Measurements from ENCODE around the gene BOC. TPM values are rescaled to one million over a fixed set of nuclear protein-coding genes. Genes with fewer than 3 reads are reported as not detected.
A peak's percentile ranks its signal among the peaks of the same experiment; 100 is the strongest.

BOC gene
- polyA plus RNA-seq, 2 donors: 26.6 to 29.6 TPM

DNA sequence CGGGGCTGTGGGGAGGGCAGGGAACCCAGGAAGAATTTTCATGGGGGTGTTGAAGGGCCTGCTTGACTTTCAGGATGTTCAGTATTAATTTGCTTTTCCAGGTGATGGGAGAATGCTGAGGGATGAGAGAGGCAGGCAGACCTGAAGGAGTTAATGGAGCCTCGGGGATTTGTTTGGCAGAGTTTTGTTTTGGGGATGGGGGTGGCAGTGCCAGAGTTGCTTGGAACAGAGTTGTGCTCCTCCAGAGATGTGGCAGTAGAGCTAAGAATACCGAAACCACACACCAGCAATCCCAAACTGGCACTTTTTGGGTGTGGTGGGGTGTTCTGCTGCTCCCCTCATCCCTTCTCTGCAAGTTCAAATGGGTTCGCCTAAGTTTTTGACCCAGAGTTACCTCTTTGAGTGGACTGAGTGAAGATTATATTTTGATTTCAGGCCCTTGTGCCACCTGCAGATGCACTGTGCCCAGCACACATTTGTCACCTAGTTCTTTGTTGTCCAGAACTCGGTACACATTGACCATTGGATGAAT lies 1.6 kb downstream of the BOC start:
- Histone ChIP-seq H3K4me1 (ENCODE audit: control insufficient read depth in 2 of 2, insufficient read depth in 2 of 2, low read length in 1 of 2) (peaks cover 0 to under 1% of the 10 kb centered on the region in 2 donors), H3K27ac (ENCODE audit: low read depth in 2 of 2, low read length in 1 of 2) (peak overlapping the region; percentile 82 to 94), H3K36me3 (ENCODE audit: control insufficient read depth in 2 of 2, insufficient read depth in 2 of 2, low read length in 1 of 2) (no peaks in the 10 kb centered on the region), H3K27me3 (ENCODE audit: control insufficient read depth in 1 of 2, insufficient read depth in 2 of 2, low read length in 2 of 2) (peaks cover 0 to 2% of the 10 kb centered on the region in 2 donors), H3K4me3 (ENCODE audit: low read depth in 1 of 2, low read length in 2 of 2) (peak overlapping the region; percentile 84 to 86), H3K9me3 (ENCODE audit: control insufficient read depth in 2 of 2, insufficient read depth in 1 of 2, low read depth in 1 of 2, low read length in 1 of 2) (no peaks in the 10 kb centered on the region)
- 22 to 28% methylated on average over 5 of the region's 5 CpGs for WGBS, 2 donors

DNA sequence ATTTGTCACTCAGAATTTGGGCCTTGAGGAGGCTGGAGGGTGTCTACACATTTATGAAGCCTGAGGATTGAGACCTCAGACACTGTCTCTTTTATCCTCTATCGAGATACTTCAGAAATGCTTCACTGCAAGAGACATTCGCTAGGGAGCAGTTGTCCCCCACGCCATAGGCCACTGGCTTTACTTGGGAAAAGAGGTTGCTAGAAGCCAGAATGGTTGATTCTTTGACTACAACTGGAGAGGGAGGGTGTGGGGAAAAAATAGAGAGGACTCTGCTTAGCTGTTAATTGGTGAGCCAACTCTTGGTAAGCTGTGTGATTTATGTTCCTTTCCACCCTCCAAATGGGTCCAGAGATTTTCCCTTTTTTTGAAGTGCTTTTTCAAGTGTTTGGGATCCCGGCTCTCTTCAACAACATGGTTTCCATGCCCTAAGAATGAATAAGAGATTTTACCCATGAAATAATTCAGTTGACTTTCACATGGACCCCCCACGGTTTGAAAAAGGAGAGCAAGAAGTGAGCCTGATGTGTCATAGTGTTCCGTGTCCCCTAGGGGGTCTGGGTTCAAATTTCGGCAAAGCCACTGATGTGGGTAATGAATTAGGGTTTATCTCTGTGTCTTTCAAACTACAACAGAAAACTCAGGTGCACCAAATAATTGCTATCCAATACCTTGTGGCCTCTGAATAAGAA lies 2.7 kb downstream of the BOC start:
- Histone ChIP-seq H3K4me1 (ENCODE audit: control insufficient read depth in 2 of 2, insufficient read depth in 2 of 2, low read length in 1 of 2) (peaks cover 0 to 2% of the 10 kb centered on the region in 2 donors), H3K9me3 (ENCODE audit: control insufficient read depth in 2 of 2, insufficient read depth in 1 of 2, low read depth in 1 of 2, low read length in 1 of 2) (no peaks in the 10 kb centered on the region), H3K27me3 (ENCODE audit: control insufficient read depth in 1 of 2, insufficient read depth in 2 of 2, low read length in 2 of 2) (peaks cover 0 to 2% of the 10 kb centered on the region in 2 donors), H3K4me3 (ENCODE audit: low read depth in 1 of 2, low read length in 2 of 2) (peak overlapping the region in 1 of 2 donors; percentile 84), H3K27ac (ENCODE audit: low read depth in 2 of 2, low read length in 1 of 2) (peak overlapping the region; percentile 31 to 72), H3K36me3 (ENCODE audit: control insufficient read depth in 2 of 2, insufficient read depth in 2 of 2, low read length in 1 of 2) (no peaks in the 10 kb centered on the region)
- 43 to 59% methylated on average over 7 of the region's 7 CpGs for WGBS, 2 donors

DNA sequence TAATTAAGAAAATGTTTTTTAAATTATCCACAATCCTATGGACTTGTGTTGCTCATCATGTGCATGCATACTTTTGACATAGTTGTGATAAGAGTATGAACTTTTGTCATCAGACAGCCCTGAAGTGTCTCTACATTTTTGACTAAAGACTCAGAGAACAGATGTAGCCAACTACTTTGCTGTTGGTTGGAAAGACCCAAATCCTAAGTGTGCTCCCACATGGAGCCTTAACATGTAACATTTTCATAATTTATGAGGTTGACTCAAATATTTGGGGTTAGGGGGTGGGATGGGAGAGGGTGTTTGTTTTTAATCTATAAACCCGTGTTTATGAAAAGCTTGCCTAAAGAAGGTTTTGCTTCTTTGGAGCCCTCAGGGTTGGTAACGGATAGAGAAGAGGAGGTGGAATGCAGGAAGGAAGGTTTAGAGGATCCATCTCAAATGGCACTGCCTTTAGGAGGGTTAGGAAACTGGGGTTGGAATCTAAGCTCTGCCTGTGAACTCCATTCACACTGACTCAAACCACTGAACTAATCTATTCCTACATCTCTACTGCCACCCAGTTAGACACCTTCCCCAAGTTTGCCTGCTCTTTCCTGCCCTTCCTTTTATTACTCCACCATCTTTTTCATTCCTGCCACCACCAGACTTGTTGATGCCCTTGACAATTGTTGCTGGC lies 3.7 kb downstream of the BOC start:
- Histone ChIP-seq H3K4me3 (ENCODE audit: low read depth in 1 of 2, low read length in 2 of 2) (peak overlapping the region in 1 of 2 donors; percentile 84), H3K9me3 (ENCODE audit: control insufficient read depth in 2 of 2, insufficient read depth in 1 of 2, low read depth in 1 of 2, low read length in 1 of 2) (no peaks in the 10 kb centered on the region), H3K4me1 (ENCODE audit: control insufficient read depth in 2 of 2, insufficient read depth in 2 of 2, low read length in 1 of 2) (peaks cover 0 to 2% of the 10 kb centered on the region in 2 donors), H3K27ac (ENCODE audit: low read depth in 2 of 2, low read length in 1 of 2) (peak overlapping the region; percentile 7 to 61), H3K36me3 (ENCODE audit: control insufficient read depth in 2 of 2, insufficient read depth in 2 of 2, low read length in 1 of 2) (no peaks in the 10 kb centered on the region), H3K27me3 (ENCODE audit: control insufficient read depth in 1 of 2, insufficient read depth in 2 of 2, low read length in 2 of 2) (peaks cover 0 to 2% of the 10 kb centered on the region in 2 donors)
- WGBS, 2 donors: 44 to 54% methylated on average over 2 of the region's 2 CpGs

DNA sequence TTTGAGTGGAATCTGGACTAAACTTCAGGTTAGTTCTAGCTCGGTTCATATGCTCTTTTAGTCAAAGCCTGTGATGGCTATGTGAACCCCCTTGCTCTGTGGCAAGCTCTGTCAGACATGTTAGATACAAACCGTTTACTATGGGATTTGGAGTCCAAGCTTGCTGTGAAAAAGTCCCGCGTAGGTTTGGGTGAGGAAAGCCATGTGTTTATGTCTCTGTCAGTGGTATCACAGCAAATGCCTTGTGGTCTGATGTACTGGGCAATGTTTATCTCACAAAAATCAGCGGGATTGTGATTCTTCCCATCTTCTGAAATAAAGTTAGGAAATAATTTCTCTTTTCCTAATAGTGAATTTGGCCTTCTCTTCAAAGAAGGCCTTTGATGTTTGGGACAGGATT lies 5.0 kb downstream of the BOC start:
- 43 to 52% methylated on average over 5 of the region's 5 CpGs for WGBS, 2 donors

DNA sequence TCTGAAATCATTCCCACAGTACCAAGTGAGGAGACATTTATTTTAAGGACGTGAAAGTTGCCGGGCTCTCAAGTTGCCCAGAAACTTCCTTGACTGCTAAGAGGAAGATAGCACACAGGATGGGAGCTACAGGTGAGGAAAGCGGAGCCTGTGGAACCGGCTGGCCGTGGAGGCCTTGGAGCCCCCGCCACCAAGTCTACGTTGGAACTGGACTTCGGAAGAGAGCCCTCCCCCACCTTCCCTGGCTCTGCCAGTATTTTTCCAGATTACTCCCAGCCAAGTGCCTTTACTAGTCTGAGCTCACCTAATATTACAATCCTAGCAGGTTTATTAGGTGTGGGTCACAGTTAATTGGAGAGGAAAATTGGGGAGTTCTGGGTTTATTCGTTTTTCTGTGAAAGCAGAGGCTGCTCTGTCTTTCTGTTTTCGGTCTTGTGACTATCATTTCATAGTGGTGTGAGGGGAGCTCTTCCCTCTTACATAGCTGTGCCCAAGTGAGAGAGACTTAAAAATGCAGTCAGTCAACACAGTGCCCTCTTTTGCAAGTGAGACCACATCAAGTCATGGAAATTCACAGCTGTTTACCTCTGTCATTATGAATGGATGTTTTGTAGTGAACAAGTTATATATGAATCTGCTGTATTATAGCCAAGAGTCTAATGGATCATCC lies 6.8 kb downstream of the BOC start:
- no peaks in the 10 kb centered on the region for H3K9me3 ChIP-seq (ENCODE audit: control insufficient read depth in 2 of 2, insufficient read depth in 1 of 2, low read depth in 1 of 2, low read length in 1 of 2)
- WGBS, 2 donors: 61 to 73% methylated on average over 10 of the region's 10 CpGs
- H3K27ac ChIP-seq (ENCODE audit: low read depth in 2 of 2, low read length in 1 of 2): no peak overlapping the region
- H3K4me3 ChIP-seq (ENCODE audit: low read depth in 1 of 2, low read length in 2 of 2): no peak overlapping the region
- H3K27me3 ChIP-seq (ENCODE audit: control insufficient read depth in 1 of 2, insufficient read depth in 2 of 2, low read length in 2 of 2): no peaks in the 10 kb centered on the region
- H3K36me3 ChIP-seq (ENCODE audit: control insufficient read depth in 2 of 2, insufficient read depth in 2 of 2, low read length in 1 of 2): peaks cover 0 to 3% of the 10 kb centered on the region in 2 donors
- H3K4me1 ChIP-seq (ENCODE audit: control insufficient read depth in 2 of 2, insufficient read depth in 2 of 2, low read length in 1 of 2): peaks cover 0 to 2% of the 10 kb centered on the region in 2 donors

More for the DNA sequence above, 5.0 kb downstream of the BOC start:
- Histone ChIP-seq H3K4me3 (ENCODE audit: low read depth in 1 of 2, low read length in 2 of 2) (no peak overlapping the region), H3K9me3 (ENCODE audit: control insufficient read depth in 2 of 2, insufficient read depth in 1 of 2, low read depth in 1 of 2, low read length in 1 of 2) (no peaks in the 10 kb centered on the region), H3K27me3 (ENCODE audit: control insufficient read depth in 1 of 2, insufficient read depth in 2 of 2, low read length in 2 of 2) (peaks cover 0 to 2% of the 10 kb centered on the region in 2 donors), H3K4me1 (ENCODE audit: control insufficient read depth in 2 of 2, insufficient read depth in 2 of 2, low read length in 1 of 2) (peaks cover 0 to 2% of the 10 kb centered on the region in 2 donors), H3K27ac (ENCODE audit: low read depth in 2 of 2, low read length in 1 of 2) (peak overlapping the region; percentile 25 to 66), H3K36me3 (ENCODE audit: control insufficient read depth in 2 of 2, insufficient read depth in 2 of 2, low read length in 1 of 2) (no peaks in the 10 kb centered on the region)

DNA sequence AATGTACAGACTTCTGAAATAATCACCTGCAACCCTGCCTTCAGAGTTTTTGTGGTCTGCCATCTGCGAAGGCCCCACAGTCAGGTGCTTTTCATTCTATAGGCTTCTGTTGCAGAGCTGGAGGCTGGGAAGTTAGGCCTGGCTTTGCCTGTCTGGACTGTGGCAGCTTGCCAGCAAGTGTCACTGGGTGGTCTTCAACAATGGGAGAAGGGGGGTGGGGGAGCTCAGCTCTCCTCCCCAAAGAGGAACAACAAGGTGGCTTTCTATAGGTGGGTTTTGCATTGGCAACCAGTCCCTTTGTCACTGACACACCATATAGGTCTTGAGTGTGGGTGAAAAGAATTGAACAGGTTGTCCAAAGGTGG lies 7.3 kb downstream of the BOC start:
- no peaks in the 10 kb centered on the region for H3K9me3 ChIP-seq (ENCODE audit: control insufficient read depth in 2 of 2, insufficient read depth in 1 of 2, low read depth in 1 of 2, low read length in 1 of 2)
- no peak overlapping the region for H3K27ac ChIP-seq (ENCODE audit: low read depth in 2 of 2, low read length in 1 of 2)
- H3K36me3 ChIP-seq (ENCODE audit: control insufficient read depth in 2 of 2, insufficient read depth in 2 of 2, low read length in 1 of 2): peaks cover 0 to 3% of the 10 kb centered on the region in 2 donors
- H3K4me3 ChIP-seq (ENCODE audit: low read depth in 1 of 2, low read length in 2 of 2): no peak overlapping the region
- WGBS, 2 donors: 80 to 87% methylated on average over 1 of the region's 1 CpG
- H3K27me3 ChIP-seq (ENCODE audit: control insufficient read depth in 1 of 2, insufficient read depth in 2 of 2, low read length in 2 of 2): no peaks in the 10 kb centered on the region
- peaks cover 0 to 3% of the 10 kb centered on the region in 2 donors for H3K4me1 ChIP-seq (ENCODE audit: control insufficient read depth in 2 of 2, insufficient read depth in 2 of 2, low read length in 1 of 2)

DNA sequence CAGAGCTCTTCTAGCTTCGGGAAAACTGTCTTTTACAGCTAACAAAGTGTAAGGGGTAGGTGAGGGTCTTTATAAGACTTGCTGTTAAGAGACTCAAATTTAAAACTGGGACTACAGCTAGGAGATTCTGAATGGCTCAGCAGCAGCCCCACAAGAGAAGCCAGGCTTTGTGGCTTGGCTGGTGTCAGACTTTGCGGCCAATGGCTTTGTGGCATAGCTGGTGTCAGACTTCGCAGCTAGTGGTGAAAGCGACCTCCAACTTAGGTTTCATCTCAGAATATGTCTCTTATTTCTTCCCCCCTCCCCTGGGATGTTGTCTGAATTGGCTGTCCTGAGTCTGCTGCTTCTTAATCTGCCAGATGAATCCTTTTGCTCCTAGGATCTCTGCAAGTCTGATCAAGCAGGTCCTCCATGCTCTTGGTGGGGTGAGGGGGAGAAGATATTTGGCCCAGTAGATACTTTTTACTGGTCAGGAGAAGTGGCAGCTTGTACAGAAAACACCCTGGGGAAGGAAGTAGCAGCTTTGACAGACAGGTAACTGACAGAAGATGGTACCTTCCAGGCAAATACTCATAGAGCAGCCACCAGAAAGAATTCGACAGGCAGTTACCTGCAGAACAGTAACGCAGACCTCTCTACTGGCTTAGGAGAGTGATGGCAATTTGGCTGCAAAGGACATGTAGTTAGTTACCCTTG lies 8.4 kb downstream of the BOC start:
- H3K9me3 ChIP-seq (ENCODE audit: control insufficient read depth in 2 of 2, insufficient read depth in 1 of 2, low read depth in 1 of 2, low read length in 1 of 2): no peaks in the 10 kb centered on the region
- 45 to 52% methylated on average over 6 of the region's 6 CpGs for WGBS, 2 donors
- peaks cover 0 to 5% of the 10 kb centered on the region in 2 donors for H3K4me1 ChIP-seq (ENCODE audit: control insufficient read depth in 2 of 2, insufficient read depth in 2 of 2, low read length in 1 of 2)
- no peak overlapping the region for H3K4me3 ChIP-seq (ENCODE audit: low read depth in 1 of 2, low read length in 2 of 2)
- H3K27me3 ChIP-seq (ENCODE audit: control insufficient read depth in 1 of 2, insufficient read depth in 2 of 2, low read length in 2 of 2): no peaks in the 10 kb centered on the region
- peaks cover 0 to 3% of the 10 kb centered on the region in 2 donors for H3K36me3 ChIP-seq (ENCODE audit: control insufficient read depth in 2 of 2, insufficient read depth in 2 of 2, low read length in 1 of 2)
- H3K27ac ChIP-seq (ENCODE audit: low read depth in 2 of 2, low read length in 1 of 2): peak overlapping the region in 1 of 2 donors; percentile 33

DNA sequence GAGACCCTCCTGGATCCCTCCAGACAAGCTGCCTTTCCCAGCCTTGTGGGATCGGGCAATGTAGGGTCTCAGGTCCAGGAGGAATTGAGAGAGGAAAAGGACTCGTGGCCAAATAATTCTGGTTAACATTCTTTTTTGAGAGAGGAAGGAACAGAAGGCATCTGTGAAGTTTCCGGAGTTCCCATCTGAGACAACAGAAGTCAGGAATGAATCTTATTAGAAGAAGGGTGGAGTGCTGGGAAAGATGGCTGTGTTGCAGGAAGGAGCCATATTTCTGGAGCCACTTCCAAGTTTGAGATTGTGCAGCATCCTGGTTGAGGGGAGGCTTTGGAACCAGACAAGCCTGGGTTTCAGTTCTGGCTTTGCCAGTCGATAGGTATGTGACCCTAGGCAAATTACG lies 9.4 kb downstream of the BOC start:
- Histone ChIP-seq H3K4me1 (ENCODE audit: control insufficient read depth in 2 of 2, insufficient read depth in 2 of 2, low read length in 1 of 2) (peaks cover 0 to 5% of the 10 kb centered on the region in 2 donors), H3K27ac (ENCODE audit: low read depth in 2 of 2, low read length in 1 of 2) (no peak overlapping the region), H3K9me3 (ENCODE audit: control insufficient read depth in 2 of 2, insufficient read depth in 1 of 2, low read depth in 1 of 2, low read length in 1 of 2) (no peaks in the 10 kb centered on the region), H3K4me3 (ENCODE audit: low read depth in 1 of 2, low read length in 2 of 2) (no peak overlapping the region), H3K27me3 (ENCODE audit: control insufficient read depth in 1 of 2, insufficient read depth in 2 of 2, low read length in 2 of 2) (no peaks in the 10 kb centered on the region), H3K36me3 (ENCODE audit: control insufficient read depth in 2 of 2, insufficient read depth in 2 of 2, low read length in 1 of 2) (peaks cover 0 to 3% of the 10 kb centered on the region in 2 donors)
- 63 to 76% methylated on average over 5 of the region's 5 CpGs for WGBS, 2 donors

DNA sequence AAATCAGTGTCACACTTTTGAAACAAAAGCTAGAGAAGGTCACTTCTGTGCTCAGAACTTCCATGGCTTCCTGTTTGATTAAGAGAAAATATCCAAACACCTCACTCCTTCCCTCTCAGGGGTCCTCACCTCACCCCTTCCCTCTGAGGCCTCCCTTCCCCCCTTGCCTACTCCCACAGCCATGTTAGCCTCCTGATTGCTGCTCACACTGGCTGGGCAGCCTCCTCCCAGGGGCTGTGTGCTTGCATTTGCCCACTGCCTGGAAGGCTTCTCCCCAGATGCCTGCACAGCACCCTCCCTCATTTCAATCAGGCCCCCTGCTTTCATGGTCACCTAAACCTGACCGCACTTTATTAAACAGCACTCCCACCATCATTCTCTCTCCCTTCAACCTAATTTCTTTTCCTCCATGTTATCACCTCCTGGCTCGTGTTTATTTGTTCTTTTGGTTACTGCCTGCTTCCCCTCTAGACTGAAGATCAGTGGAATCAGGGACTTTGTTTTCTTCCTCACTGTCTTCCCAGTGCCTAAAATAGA lies 10.4 kb downstream of the BOC start:
- no peak overlapping the region for H3K4me3 ChIP-seq (ENCODE audit: low read depth in 1 of 2, low read length in 2 of 2)

More for the DNA sequence above, 10.4 kb downstream of the BOC start:
- peaks cover 0 to 5% of the 10 kb centered on the region in 2 donors for H3K4me1 ChIP-seq (ENCODE audit: control insufficient read depth in 2 of 2, insufficient read depth in 2 of 2, low read length in 1 of 2)
- H3K36me3 ChIP-seq (ENCODE audit: control insufficient read depth in 2 of 2, insufficient read depth in 2 of 2, low read length in 1 of 2): peaks cover 0 to 3% of the 10 kb centered on the region in 2 donors
- peak overlapping the region in 1 of 2 donors; percentile 38 for H3K27ac ChIP-seq (ENCODE audit: low read depth in 2 of 2, low read length in 1 of 2)
- WGBS, 2 donors: 55 to 61% methylated on average over 2 of the region's 2 CpGs
- no peaks in the 10 kb centered on the region for H3K27me3 ChIP-seq (ENCODE audit: control insufficient read depth in 1 of 2, insufficient read depth in 2 of 2, low read length in 2 of 2)
- no peaks in the 10 kb centered on the region for H3K9me3 ChIP-seq (ENCODE audit: control insufficient read depth in 2 of 2, insufficient read depth in 1 of 2, low read depth in 1 of 2, low read length in 1 of 2)

All from esophagus (tissue), 2 donors.